A172 (cell line): ENCODE results near the gene SMARCD1. TPM values are rescaled to one million over a fixed set of nuclear protein-coding genes. Genes with fewer than 3 reads are reported as not detected.
"Not testable (repeated sequence)": the region's sequence is repeated elsewhere in the genome, so short reads cannot be mapped to it uniquely, and the experiment has no call there.

Experiments used
- DNase-seq: peaks from one replicate; pipeline ENCODE4 v3.0.0-alpha.2; 2015; ENCODE audit warnings: low spot score
- total RNA-seq: library from RNA; depleted of rRNA; stranded (reverse); fragments of >200 nt; shearing (Covaris generic); gene quantifications from 2 replicates; pipeline ENCODE4 v1.2.3, GENCODE V29; 2014

SMARCD1 gene
- total RNA-seq, 1 experiment from 2014 or later = 57.4 TPM

- no peak for DNase-seq
Observed at GRCh38 chr12:50077099-50077498, 8.0 kb upstream of the SMARCD1 start.

GRCh38 chr12:50078281-50078680, 6.9 kb upstream of the SMARCD1 start:
- no peak for DNase-seq

GRCh38 chr12:50079771-50080170, 5.4 kb upstream of the SMARCD1 start:
- no peak for DNase-seq

- no peak for DNase-seq
Observed at GRCh38 chr12:50081096-50081808, 3.9 kb upstream of the SMARCD1 start.

- DNase-seq = no peak
Observed at GRCh38 chr12:50082644-50083043, 2.5 kb upstream of the SMARCD1 start.

- DNase-seq = no peak
Observed at GRCh38 chr12:50083301-50083700, 1.8 kb upstream of the SMARCD1 start.

- not testable (repeated sequence) for DNase-seq
Observed at GRCh38 chr12:50084409-50084774, 750 bp upstream of the SMARCD1 start.

- DNase-seq = no peak
Observed at GRCh38 chr12:50085615-50086072, 502 bp downstream of the SMARCD1 start.

- DNase-seq = no peak
Observed at GRCh38 chr12:50086148-50086547, 1.0 kb downstream of the SMARCD1 start.

GRCh38 chr12:50087151-50087550, 2.0 kb downstream of the SMARCD1 start:
- DNase-seq = no peak

- DNase-seq = no peak
Observed at GRCh38 chr12:50087995-50088394, 2.9 kb downstream of the SMARCD1 start.

GRCh38 chr12:50088577-50089335, 3.6 kb downstream of the SMARCD1 start:
- peak; percentile 53 for DNase-seq

- no peak for DNase-seq
Observed at GRCh38 chr12:50089730-50090129, 4.6 kb downstream of the SMARCD1 start.

GRCh38 chr12:50090391-50090790, 5.2 kb downstream of the SMARCD1 start:
- DNase-seq = no peak

GRCh38 chr12:50097952-50098351, 12.8 kb downstream of the SMARCD1 start:
- no peak for DNase-seq

GRCh38 chr12:50099302-50100008, 14.3 kb downstream of the SMARCD1 start:
- peak; percentile 38 for DNase-seq

- DNase-seq = no peak
Observed at GRCh38 chr12:50100561-50100960, 15.4 kb downstream of the SMARCD1 start.

- peak; percentile 38 for DNase-seq
Observed at GRCh38 chr12:50101663-50102062, 16.5 kb downstream of the SMARCD1 start.

GRCh38 chr12:50102131-50102531, 17.0 kb downstream of the SMARCD1 start:
- no peak for DNase-seq

- no peak for DNase-seq
Observed at GRCh38 chr12:50102646-50103309, 17.6 kb downstream of the SMARCD1 start.

- no peak for DNase-seq
Observed at GRCh38 chr12:50103351-50103750, 18.2 kb downstream of the SMARCD1 start.

- peak; percentile 15 for DNase-seq
Observed at GRCh38 chr12:50103767-50104321, 18.7 kb downstream of the SMARCD1 start, which contains the start of gene GPD1. GPD1 (plus strand) TSS chr12:50104008; CDS start chr12:50104051, 43 bp downstream.
